ENCODE results near the gene KRTAP10-12. TPM values are rescaled to one million over a fixed set of nuclear protein-coding genes. Genes with fewer than 3 reads are reported as not detected.

The KRTAP10-12 gene
- polyA plus RNA-seq, 2 of the 4 experiments (the other 2 are of a cell fraction): not detected

- H3K4me3 ChIP-seq: no peak overlapping the region
- ATAC-seq: no peak
- 52% methylated on average over 8 of the region's 10 CpGs for WGBS (ENCODE audit: missing lambda C conversion rate)
- H3K9me3 ChIP-seq: no peaks in the 10 kb centered on the region
- FAIRE-seq: no peak
- H3K27ac ChIP-seq: no peak overlapping the region
- peaks cover 7% of the 10 kb centered on the region for H3K4me1 ChIP-seq
- H3K4me2 ChIP-seq: no peak overlapping the region
- POLR2A ChIA-PET: no interaction called here
- no peak for DNase-seq (ENCODE audit: low read depth in 1 of 2, low spot score in 1 of 2)
- CTCF ChIA-PET: interaction anchor here (0.8 to 0.9 kb wide), 2 partner anchors 13 to 28 kb away, joined by 3 read pairs; no protein-coding TSS in a partner anchor
- TF ChIP-seq CTCF (IDR thresholded peaks at IDR 0.05) (no peak), SREBF2 (IDR thresholded peaks at IDR 0.05) (no peak), RNF2 (IDR thresholded peaks at IDR 0.05; ENCODE audit: borderline replicate concordance, low read depth) (no peak), NFE2L2 (conservative IDR thresholded peaks at IDR 0.05; ENCODE audit: low read length) (no peak), E2F6 (IDR thresholded peaks at IDR 0.05; ENCODE audit: borderline replicate concordance, low read depth) (no peak), MAZ (IDR thresholded peaks at IDR 0.05; ENCODE audit: borderline replicate concordance, low read depth, low read length) (no peak), KDM5A (IDR thresholded peaks at IDR 0.05) (no peak), TFCP2L1 (CRISPR knock-in tag; IDR thresholded peaks at IDR 0.05) (no peak), GATA3 (IDR thresholded peaks at IDR 0.05; ENCODE audit: borderline replicate concordance) (no peak), TP53 (CRISPR knock-in tag; IDR thresholded peaks at IDR 0.05) (no peak), POLR2A (IDR thresholded peaks at IDR 0.05; ENCODE audit: low read length) (no peak), FOXS1 (CRISPR knock-in tag; IDR thresholded peaks at IDR 0.05) (no peak), HOXB13 (CRISPR knock-in tag; IDR thresholded peaks at IDR 0.05; ENCODE audit: low read depth) (no peak), ELK1 (IDR thresholded peaks at IDR 0.05; ENCODE audit: low read depth, low read length) (no peak), USF2 (IDR thresholded peaks at IDR 0.05) (no peak), MYC (IDR thresholded peaks at IDR 0.05; ENCODE audit: borderline replicate concordance, low read length) (no peak), HOXB5 (CRISPR knock-in tag; IDR thresholded peaks at IDR 0.05) (no peak), MAFK (IDR thresholded peaks at IDR 0.05; ENCODE audit: partially characterized antibody) (no peak), JUN (IDR thresholded peaks at IDR 0.05) (no peak)
Observed at GRCh38 chr21:44713846-44714245, 16.9 kb downstream of the KRTAP10-12 start.

- Histone ChIP-seq H3K4me1 (peaks cover under 1% of the 10 kb centered on the region; the same call in 2 of the 3 replicates), H3K4me2 (no peak overlapping the region), H3K9me3 (no peaks in the 10 kb centered on the region), H3K27ac (no peak overlapping the region), H3K4me3 (no peak overlapping the region)
- ATAC-seq (no peak), DNase-seq (ENCODE audit: low read depth in 1 of 2, low spot score in 1 of 2) (no peak), FAIRE-seq (no peak)
- TF ChIP-seq PHF8 (IDR thresholded peaks at IDR 0.05; ENCODE audit: borderline replicate concordance, low read depth): no peak
- no peak for TF ChIP-seq MYC (IDR thresholded peaks at IDR 0.05; ENCODE audit: borderline replicate concordance, low read length)
- TF ChIP-seq USF2 (IDR thresholded peaks at IDR 0.05): no peak
- no peak for TF ChIP-seq FOSL2 (IDR thresholded peaks at IDR 0.05)
- TF ChIP-seq FOSL2 (CRISPR knock-in tag; IDR thresholded peaks at IDR 0.05): no peak
- TF ChIP-seq ZNF302 (CRISPR knock-in tag; IDR thresholded peaks at IDR 0.05): no peak
- TF ChIP-seq HES2 (IDR thresholded peaks at IDR 0.05): no peak
- TF ChIP-seq HOXB5 (CRISPR knock-in tag; IDR thresholded peaks at IDR 0.05): no peak
- no peak for TF ChIP-seq TFCP2L1 (CRISPR knock-in tag; IDR thresholded peaks at IDR 0.05)
- no peak for TF ChIP-seq HOXB13 (CRISPR knock-in tag; IDR thresholded peaks at IDR 0.05; ENCODE audit: low read depth)
- ChIA-PET CTCF (no interaction called here), POLR2A (no interaction called here)
- WGBS (ENCODE audit: missing lambda C conversion rate): 24% methylated on average over 8 of the region's 8 CpGs
Observed at GRCh38 chr21:44714905-44715304, 17.9 kb downstream of the KRTAP10-12 start.
